GM12891 (cell line): ENCODE data around the gene CCNK.

Experiments
- DNase-seq: peaks from one replicate; pipeline ENCODE4 v3.0.0; 2011; ENCODE audit warnings: low spot score; ENCODE audit not compliant: insufficient read length
- FAIRE-seq: peaks from 2 replicates; lab custom pipeline; 2011; peaks lifted over from hg19 to GRCh38; lab: Jason Lieb, UNC
- PAX5 ChIP-seq: IDR thresholded peaks from 2 replicates; pipeline ENCODE4 v1.6.1; 2011; ENCODE audit warnings: low read length, moderate library complexity, mild to moderate bottlenecking; ENCODE audit not compliant: insufficient read depth, severe bottlenecking
- POLR2A ChIP-seq: IDR thresholded peaks from 2 replicates; pipeline ENCODE4 v1.6.1; 2011; ENCODE audit warnings: low read depth, low read length, control low read depth
- POLR2AphosphoS5 ChIP-seq: IDR thresholded peaks from 2 replicates; pipeline ENCODE4 v1.6.1; 2011; ENCODE audit warnings: low read depth, low read length, control low read depth
- POU2F2 ChIP-seq: IDR thresholded peaks from 2 replicates; pipeline ENCODE4 v1.6.1; 2011; ENCODE audit warnings: low read depth, mild to moderate bottlenecking, control low read depth, low read length, moderate library complexity
- SPI1 ChIP-seq: IDR thresholded peaks from 2 replicates; pipeline ENCODE4 v1.6.1; 2011; ENCODE audit warnings: low read depth, low read length, control low read depth
- TAF1 ChIP-seq: IDR thresholded peaks from 2 replicates; pipeline ENCODE4 v1.6.1; 2011; ENCODE audit warnings: low read depth, low read length, control low read depth

The CCNK gene

DNA sequence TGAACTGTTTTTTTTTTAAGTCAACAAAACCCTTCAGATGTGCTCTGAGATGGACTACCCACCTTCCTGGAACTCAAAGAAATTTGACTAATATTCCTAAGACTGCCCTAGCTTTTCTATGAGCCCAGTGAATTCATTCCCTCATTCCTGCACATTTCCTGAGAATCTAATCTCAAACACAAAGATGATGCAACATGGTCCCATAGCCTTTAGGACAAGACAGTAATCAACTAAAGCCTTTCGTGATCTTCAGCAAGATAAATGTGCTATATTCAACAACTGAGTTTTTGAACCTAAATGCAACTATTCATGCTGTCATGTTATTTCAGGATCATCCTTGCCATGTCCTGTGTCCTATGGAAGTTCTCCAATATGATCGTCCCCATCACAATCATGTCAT is 5.5 kb upstream of the CCNK start:
- DNase-seq (no peak), FAIRE-seq (no peak)
- no peak for TF ChIP-seq SPI1
- TF ChIP-seq TAF1, result no peak
- TF ChIP-seq POLR2A, result no peak
- no peak for TF ChIP-seq POLR2AphosphoS5
- no peak for TF ChIP-seq POU2F2
- no peak for TF ChIP-seq PAX5

DNA sequence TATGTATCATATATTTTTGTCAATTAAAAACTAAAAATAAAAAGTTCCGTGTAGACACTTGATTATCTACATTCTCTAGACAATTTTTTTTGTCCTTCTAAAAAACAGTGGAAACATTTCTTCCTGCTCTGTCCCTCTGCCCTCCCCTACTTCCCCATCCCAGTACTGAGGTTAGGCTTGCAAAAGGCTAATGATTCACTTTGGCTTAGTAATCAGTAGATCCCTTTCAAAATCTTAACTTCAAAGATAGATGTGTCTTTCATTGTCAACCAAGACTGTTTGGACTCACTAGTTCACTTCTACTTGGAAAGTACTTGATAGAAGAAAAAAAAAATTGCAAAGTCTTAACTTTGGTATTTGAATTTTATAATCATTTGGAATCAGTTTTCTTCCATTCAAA is 4.3 kb upstream of the CCNK start:
- DNase-seq, result no peak
- TF ChIP-seq PAX5 (no peak), TAF1 (no peak), POLR2AphosphoS5 (no peak), POLR2A (no peak), POU2F2 (no peak), SPI1 (no peak)
- FAIRE-seq, result no peak

GRCh38 chr14:99478128-99478527 is 3.1 kb upstream of the CCNK start:
- no peak for TF ChIP-seq POU2F2
- TF ChIP-seq POLR2A, result no peak
- TF ChIP-seq PAX5, result no peak
- TF ChIP-seq TAF1, result no peak
- TF ChIP-seq POLR2AphosphoS5, result no peak
- TF ChIP-seq SPI1, result no peak
- DNase-seq (no peak), FAIRE-seq (no peak)

GRCh38 chr14:99479160-99479905 is 1.9 kb upstream of the CCNK start:
- DNase-seq (no peak), FAIRE-seq (no peak)
- no peak for TF ChIP-seq POLR2AphosphoS5
- no peak for TF ChIP-seq TAF1
- TF ChIP-seq POLR2A, result no peak
- TF ChIP-seq PAX5, result no peak
- TF ChIP-seq POU2F2, result no peak
- TF ChIP-seq SPI1, result no peak

GRCh38 chr14:99479906-99480869 is 1.0 kb upstream of the CCNK start, which contains the start of gene SETD3:
Gene SETD3 (minus strand): TSS chr14:99480859. CDS start chr14:99465805, 15,054 bp downstream.
- FAIRE-seq, result peak; percentile 79

GRCh38 chr14:99481745-99482099 is 513 bp downstream of the CCNK start:
- TF ChIP-seq POLR2A (no peak), TAF1 (no peak), POLR2AphosphoS5 (no peak), SPI1 (no peak), PAX5 (no peak), POU2F2 (no peak)
- FAIRE-seq, result no peak
- DNase-seq, result no peak

More at GRCh38 chr14:99479906-99480869, 1.0 kb upstream of the CCNK start, which contains the start of gene SETD3:
- DNase-seq, result peak; percentile 19
- TF ChIP-seq TAF1 (no peak), POLR2AphosphoS5 (no peak), POLR2A (no peak), SPI1 (no peak), POU2F2 (no peak), PAX5 (no peak)

DNA sequence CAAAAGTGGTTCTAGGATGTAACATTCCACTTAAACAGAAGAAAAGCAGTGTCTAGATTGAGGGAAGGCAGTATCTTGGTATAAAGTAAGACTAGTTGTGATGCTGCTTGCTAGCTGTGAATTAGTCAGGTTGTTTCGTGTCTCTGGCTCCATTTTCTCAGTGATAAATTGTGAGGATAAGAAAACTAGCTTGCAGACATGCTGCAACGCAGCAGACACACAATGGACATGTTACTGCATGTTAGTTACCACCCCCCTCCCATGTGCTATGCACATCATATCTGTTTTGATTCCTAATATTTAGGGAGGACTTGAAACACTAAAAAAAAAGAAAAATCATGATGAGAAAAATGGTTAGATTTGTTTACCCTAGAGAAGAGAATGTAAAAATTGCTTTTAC is 2.9 kb downstream of the CCNK start:
- TF ChIP-seq POU2F2 (no peak), SPI1 (no peak), TAF1 (no peak), PAX5 (no peak), POLR2AphosphoS5 (no peak), POLR2A (no peak)
- DNase-seq, result no peak
- no peak for FAIRE-seq

DNA sequence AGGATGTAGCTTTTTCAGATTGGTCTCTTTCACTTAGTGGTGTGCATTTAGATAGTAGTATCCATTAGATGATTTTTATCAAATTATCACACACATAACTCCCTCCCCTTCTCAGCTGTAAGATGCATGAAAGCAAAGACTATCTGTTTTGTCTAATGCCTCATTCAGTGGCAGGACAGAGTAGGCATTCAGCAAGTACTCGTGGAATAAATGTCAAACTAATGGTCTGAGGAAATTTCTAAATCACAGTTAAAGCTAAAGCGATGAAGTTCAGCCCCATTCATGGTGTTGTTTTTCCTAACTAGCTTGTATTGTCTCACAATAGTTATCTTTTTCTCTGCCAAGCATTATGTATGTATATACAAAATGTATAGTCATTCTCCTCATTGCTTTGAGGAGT is 16.1 kb downstream of the CCNK start:
- no peak for FAIRE-seq
- TF ChIP-seq POU2F2, result no peak
- TF ChIP-seq SPI1, result no peak
- no peak for TF ChIP-seq POLR2A
- no peak for TF ChIP-seq PAX5
- TF ChIP-seq TAF1, result no peak
- no peak for TF ChIP-seq POLR2AphosphoS5

GRCh38 chr14:99497894-99498293 is 16.7 kb downstream of the CCNK start:
- DNase-seq (no peak), FAIRE-seq (no peak)
- TF ChIP-seq POLR2A, result no peak
- no peak for TF ChIP-seq POU2F2
- TF ChIP-seq TAF1, result no peak
- TF ChIP-seq SPI1, result no peak

More for the DNA sequence above, 16.1 kb downstream of the CCNK start:
- no peak for DNase-seq
